Lower lobe of right lung (tissue), 2 donors: ENCODE results near the gene C3orf20. TPM values are rescaled to one million over a fixed set of nuclear protein-coding genes. Genes with fewer than 3 reads are reported as not detected.

Source experiments
- ATAC-seq, 2 donors: fragments of 200-7000 bp; cut with Tn5 transposase; one replicate each; pipeline ENCODE4 v1.9.1; 2020 to 2022; ENCODE audit warnings: mild to moderate bottlenecking in 2 of 2, moderate library complexity in 2 of 2
- DNase-seq: peaks from one replicate; pipeline ENCODE4 v3.0.0-alpha.2; 2020
- H3K27ac ChIP-seq: fragments of 200-600 bp; one replicate; pipeline ENCODE4 v1.8.0; 2022
- H3K27me3 ChIP-seq: fragments of 200-600 bp; one replicate; pipeline ENCODE4 v1.8.0; 2022; ENCODE audit warnings: low read depth
- H3K36me3 ChIP-seq: fragments of 200-600 bp; one replicate; pipeline ENCODE4 v1.8.0; 2022; ENCODE audit warnings: mild to moderate bottlenecking
- H3K4me1 ChIP-seq: fragments of 200-600 bp; one replicate; pipeline ENCODE4 v1.8.0; 2022
- H3K4me3 ChIP-seq: fragments of 200-600 bp; one replicate; pipeline ENCODE4 v1.8.0; 2022; ENCODE audit warnings: mild to moderate bottlenecking
- H3K9me3 ChIP-seq: fragments of 200-600 bp; one replicate; pipeline ENCODE4 v1.8.0; 2022
- intact Hi-C: fragments of 100-400 bp; cut with DNase I; formaldehyde crosslinking; loops from one replicate; pipeline ENCODE4 v1.11.0; 2022
- total RNA-seq: library from RNA; stranded (reverse); fragmentation: NEBNext Ultra II Directional; extraction: Animal tissue kit (Norgen Biotek cat#: 25700); gene quantifications from one replicate; pipeline ENCODE4 v1.2.1, GENCODE V29; 2021
- TF ChIP-seq, protein P1 (sequence below): fragments of 200-600 bp; IDR thresholded peaks from one replicate; pipeline ENCODE4 v1.8.0; 2022; ENCODE audit warnings: antibody characterized with exemption, mild to moderate bottlenecking
- donor health status: DM: no; HTN: yes; CAD: no; lungs with severe emphysema.

The C3orf20 gene
- total RNA-seq, 1 donor from 2014 or later = not detected

DNA sequence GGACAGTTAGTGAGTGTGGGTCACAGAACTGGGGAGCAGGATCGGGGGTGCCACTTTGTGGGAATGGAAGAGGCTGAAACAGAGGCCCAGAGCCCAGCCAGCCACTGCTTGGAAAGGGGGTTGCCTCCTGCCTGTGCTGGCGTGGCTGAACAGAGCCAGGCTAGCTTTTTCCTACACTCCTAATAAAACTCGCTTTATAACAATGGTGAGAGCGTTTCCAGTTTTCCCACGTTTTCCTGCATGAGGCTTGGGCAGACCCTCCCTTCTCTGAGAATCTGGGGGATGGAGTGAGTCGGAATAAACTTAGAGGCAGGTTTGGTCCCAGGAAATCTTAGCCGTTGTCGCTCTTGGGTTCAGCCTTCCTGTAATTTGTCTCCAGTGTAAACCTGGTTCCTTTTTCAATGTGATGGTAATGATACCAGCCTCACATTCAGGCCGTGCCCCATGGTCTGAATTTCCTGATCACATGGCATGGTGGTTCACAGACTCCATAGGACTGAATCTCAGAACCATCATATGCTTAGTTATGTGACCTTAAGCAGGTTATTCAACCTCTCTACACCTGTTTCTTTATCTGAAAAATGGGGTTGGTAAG, 137.4 kb downstream of the C3orf20 start:
- Histone ChIP-seq H3K4me1 (peaks cover 42% of the 10 kb centered on the region), H3K4me3 (peak overlapping the region; percentile 72), H3K27ac (peak overlapping the region; percentile 37), H3K36me3 (no peaks in the 10 kb centered on the region), H3K27me3 (peaks cover 15% of the 10 kb centered on the region), H3K9me3 (no peaks in the 10 kb centered on the region)
- intact Hi-C loops = no loop called here
- ATAC-seq (no peak), DNase-seq (no peak)
- TF ChIP-seq, protein P1, sequence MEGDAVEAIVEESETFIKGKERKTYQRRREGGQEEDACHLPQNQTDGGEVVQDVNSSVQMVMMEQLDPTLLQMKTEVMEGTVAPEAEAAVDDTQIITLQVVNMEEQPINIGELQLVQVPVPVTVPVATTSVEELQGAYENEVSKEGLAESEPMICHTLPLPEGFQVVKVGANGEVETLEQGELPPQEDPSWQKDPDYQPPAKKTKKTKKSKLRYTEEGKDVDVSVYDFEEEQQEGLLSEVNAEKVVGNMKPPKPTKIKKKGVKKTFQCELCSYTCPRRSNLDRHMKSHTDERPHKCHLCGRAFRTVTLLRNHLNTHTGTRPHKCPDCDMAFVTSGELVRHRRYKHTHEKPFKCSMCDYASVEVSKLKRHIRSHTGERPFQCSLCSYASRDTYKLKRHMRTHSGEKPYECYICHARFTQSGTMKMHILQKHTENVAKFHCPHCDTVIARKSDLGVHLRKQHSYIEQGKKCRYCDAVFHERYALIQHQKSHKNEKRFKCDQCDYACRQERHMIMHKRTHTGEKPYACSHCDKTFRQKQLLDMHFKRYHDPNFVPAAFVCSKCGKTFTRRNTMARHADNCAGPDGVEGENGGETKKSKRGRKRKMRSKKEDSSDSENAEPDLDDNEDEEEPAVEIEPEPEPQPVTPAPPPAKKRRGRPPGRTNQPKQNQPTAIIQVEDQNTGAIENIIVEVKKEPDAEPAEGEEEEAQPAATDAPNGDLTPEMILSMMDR = no peak

DNA sequence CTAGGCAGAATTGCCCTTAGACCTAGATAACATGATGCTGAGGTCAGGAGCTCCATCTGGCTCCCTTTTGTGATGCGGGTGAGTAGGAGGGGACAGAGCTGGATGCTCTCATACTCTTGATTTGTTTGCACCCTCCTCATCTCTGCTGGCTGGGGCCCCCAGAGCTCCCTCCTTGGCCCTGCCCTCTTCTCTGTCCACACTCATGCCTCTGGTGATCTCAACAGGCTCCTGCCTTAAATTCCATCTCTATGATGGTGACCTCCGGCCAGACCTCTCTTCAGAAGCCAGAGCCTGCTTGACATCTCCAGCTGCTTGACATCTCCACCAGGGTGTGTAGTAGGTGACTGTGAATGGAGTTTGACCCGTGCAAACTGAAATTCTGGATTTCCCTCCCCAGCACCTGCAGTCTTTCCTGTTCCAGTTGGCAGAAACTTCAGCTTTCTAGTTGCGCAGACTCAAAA, 139.5 kb downstream of the C3orf20 start:
- Histone ChIP-seq H3K36me3 (peaks cover 6% of the 10 kb centered on the region), H3K4me1 (peaks cover 34% of the 10 kb centered on the region), H3K9me3 (no peaks in the 10 kb centered on the region), H3K27me3 (peaks cover 13% of the 10 kb centered on the region), H3K4me3 (no peak overlapping the region), H3K27ac (no peak overlapping the region)
- TF ChIP-seq, protein P1 = no peak
- DNase-seq = no peak
- intact Hi-C loops = no loop called here
- peak in 1 of 2 donors; percentile 34 for ATAC-seq

DNA sequence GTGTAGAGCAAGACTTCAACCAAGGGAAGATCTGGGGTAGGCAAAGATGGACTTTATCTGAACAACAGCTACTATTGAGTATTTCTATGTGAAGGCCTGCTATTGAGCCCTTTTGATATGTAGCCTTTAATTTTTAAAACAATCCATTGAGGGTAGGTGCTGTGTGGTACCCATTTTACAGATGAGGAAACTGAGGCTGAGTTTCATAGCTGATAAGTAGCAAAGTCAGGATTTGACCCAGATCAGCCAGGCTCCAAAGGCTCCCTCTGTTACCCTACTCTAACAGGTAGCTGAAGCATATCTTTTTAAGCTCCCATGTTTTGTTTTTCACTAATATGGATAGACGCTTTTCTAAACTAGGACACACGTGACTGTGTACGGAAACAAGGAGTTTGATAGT, 141.4 kb downstream of the C3orf20 start:
- ATAC-seq (no peak), DNase-seq (no peak)
- H3K4me1 ChIP-seq = peaks cover 26% of the 10 kb centered on the region
- intact Hi-C loops = no loop called here
- TF ChIP-seq, protein P1 = no peak
- peaks cover 19% of the 10 kb centered on the region for H3K36me3 ChIP-seq
- no peaks in the 10 kb centered on the region for H3K9me3 ChIP-seq
- H3K27me3 ChIP-seq = peaks cover 4% of the 10 kb centered on the region
- H3K4me3 ChIP-seq = no peak overlapping the region
- H3K27ac ChIP-seq = no peak overlapping the region

DNA sequence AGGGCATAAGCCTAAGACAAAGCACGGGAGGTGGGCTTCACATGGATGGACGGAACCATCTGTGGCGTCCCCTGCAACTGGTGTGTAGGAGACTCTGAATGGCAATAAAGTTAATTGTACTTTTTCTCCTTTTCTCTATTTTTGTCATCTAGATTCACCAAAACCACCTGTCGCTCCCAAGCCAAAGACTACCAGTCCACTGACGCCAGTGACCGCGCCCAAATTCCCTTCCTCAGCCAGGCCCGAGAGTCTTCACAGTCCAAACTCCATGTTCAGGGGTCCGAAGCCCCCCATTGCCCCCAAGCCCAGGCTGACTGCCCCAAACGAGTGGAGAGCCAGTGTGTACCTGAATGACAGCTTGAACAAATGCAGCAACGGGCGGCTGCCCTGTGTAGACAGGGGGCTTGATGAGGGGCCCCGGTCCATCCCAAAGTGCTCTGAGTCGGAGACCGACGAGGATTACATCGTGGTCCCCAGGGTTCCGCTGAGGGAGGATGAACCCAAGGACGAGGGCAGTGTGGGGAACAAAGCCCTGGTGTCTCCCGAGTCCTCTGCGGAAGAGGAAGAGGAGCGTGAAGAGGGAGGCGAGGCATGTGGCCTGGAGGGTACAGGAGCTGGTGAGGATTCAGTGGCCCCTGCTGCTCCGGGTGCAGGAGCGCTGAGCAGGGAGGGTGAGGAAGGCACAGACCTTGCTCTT, 144.0 kb downstream of the C3orf20 start, which contains the start of gene FGD5:
Gene FGD5, plus strand, starts transcription at position 159 of the 697 bp plus-strand sequence. Its CDS starts 110 bp downstream, at position 269.
- Histone ChIP-seq H3K4me1 (peaks cover 26% of the 10 kb centered on the region), H3K27ac (no peak within 1 kb of the TSS), H3K4me3 (no peak within 1 kb of the TSS), H3K27me3 (no peaks in the 10 kb centered on the region), H3K36me3 (peaks cover 22% of the 10 kb centered on the region), H3K9me3 (no peaks in the 10 kb centered on the region)
- TF ChIP-seq, protein P1 = no peak
- no peak for DNase-seq
- ATAC-seq = no peak
- intact Hi-C loops = no loop called here

DNA sequence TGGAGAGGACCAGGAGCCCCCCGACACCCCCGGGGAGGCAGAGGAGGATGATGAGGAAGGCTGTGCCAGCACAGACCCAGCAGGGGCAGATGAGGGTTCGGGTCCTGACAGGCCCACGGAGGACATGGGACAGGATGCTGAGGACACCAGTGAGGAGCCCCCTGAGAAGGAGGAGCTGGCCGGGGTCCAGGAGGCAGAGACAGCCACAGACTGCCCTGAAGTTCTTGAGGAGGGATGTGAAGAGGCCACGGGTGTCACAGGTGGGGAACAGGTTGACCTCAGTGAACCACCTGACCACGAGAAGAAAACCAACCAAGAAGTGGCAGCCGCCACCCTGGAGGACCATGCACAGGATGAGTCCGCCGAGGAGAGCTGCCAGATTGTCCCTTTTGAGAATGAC, 144.7 kb downstream of the C3orf20 start:
- H3K27me3 ChIP-seq = no peaks in the 10 kb centered on the region
- DNase-seq = no peak
- H3K4me3 ChIP-seq = no peak overlapping the region
- H3K4me1 ChIP-seq = peaks cover 26% of the 10 kb centered on the region
- H3K36me3 ChIP-seq = peaks cover 22% of the 10 kb centered on the region
- TF ChIP-seq, protein P1 = no peak
- intact Hi-C loops = no loop called here
- no peaks in the 10 kb centered on the region for H3K9me3 ChIP-seq
- ATAC-seq = no peak
- no peak overlapping the region for H3K27ac ChIP-seq
